UCSD-AML1 (cell line): ENCODE results near the gene FUT6.

Experiments used
- DNase-seq: peaks from one replicate; lab custom pipeline; 2025; ENCODE audit not compliant: unreplicated experiment; lab: John Stamatoyannopoulos, UW

FUT6 gene

GRCh38 chr19:5806905-5807304, 32.6 kb downstream of the FUT6 start:
- no peak for DNase-seq

DNA sequence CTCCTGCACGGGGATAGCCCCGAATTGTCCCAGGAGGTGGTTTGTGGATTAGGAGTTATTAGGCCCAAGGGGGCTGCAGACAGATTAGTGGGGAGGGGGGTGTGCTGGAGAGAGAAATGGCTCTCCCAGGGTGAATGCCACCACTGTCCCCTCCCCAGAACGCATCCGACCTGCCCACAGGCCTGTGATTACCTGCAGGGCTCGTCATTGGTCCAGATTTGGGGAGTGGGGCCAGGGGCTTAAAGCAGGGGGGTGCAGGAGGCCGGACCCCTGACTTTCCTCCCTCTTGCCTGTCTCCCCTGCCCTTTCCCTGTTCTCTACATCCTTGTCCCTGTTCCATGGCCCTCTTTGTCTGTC, 33.4 kb downstream of the FUT6 start:
- no peak for DNase-seq

GRCh38 chr19:5805462-5806132, 33.9 kb downstream of the FUT6 start:
- DNase-seq: peak; percentile 69

GRCh38 chr19:5804516-5805461, 34.7 kb downstream of the FUT6 start, which contains the start of gene NRTN:
NRTN (plus strand) TSS chr19:5805067; CDS start chr19:5824166, 19,099 bp downstream.
- no peak for DNase-seq

GRCh38 chr19:5803752-5804515, 35.6 kb downstream of the FUT6 start:
- peak; percentile 94 for DNase-seq

GRCh38 chr19:5803441-5803751, 36.1 kb downstream of the FUT6 start:
- no peak for DNase-seq

DNA sequence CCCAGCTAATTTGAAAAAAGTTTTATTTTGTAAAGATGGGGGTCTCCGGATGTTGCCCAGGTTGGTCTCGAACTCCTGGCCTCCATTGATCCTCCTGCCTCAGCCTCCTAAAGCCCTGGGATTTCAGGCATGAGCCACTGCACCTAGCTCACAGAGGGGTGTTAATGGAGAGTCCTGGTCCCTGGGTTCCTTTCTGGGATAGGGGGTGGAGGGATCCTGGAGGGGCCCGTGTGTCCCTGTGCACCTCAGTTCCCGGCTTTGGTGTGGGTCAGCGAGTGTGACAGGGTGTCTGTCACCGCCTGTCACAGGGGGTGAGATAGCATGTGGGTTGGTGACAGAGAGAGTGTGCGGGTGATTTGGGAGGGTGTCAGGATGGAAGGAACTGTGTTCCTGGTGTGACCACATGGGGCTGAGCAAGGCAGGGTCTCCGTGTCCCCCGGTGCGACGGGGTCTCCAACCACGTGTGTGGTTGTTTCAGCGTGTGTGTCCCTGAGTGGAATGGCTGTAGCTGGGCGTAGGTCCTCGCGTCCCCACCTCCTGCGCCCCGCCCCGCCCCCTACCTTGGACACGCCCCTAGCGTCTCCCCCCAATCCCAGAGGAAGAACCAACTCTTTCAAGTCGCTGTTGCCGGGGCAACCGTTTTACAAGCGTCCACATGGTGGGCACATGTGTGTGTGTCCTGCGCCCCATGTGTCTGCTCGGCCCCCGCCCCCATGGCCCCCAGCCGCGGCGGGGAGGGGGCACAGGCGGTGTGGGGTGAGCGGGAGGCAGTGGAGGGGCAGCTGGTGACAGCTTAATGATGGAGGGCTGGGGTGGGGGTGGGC, 37.5 kb downstream of the FUT6 start:
- DNase-seq: no peak

GRCh38 chr19:5800361-5801270, 38.9 kb downstream of the FUT6 start:
- DNase-seq: no peak

GRCh38 chr19:5799247-5800241, 40.0 kb downstream of the FUT6 start:
- DNase-seq: peak; percentile 76

DNA sequence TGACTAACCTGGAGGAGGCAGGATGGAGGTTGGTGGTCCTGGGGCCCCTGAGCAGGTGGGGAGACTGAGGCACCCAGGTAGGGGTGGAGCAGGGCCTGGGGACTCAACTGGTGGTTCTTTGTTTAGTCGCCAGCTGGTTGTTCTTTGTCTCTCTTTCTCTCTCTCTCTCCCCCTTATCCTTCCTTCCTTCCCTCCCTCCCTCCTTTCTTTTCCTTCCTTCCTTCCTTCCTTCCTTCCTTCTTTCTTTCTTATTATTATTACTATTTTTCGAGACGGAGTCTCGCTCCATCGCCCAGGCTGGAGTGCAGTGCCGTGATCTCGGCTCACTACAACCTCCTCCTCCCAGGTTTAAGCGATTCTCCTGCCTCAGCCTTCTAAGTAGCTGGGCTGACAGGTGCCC, 41.3 kb downstream of the FUT6 start:
- no peak for DNase-seq

DNA sequence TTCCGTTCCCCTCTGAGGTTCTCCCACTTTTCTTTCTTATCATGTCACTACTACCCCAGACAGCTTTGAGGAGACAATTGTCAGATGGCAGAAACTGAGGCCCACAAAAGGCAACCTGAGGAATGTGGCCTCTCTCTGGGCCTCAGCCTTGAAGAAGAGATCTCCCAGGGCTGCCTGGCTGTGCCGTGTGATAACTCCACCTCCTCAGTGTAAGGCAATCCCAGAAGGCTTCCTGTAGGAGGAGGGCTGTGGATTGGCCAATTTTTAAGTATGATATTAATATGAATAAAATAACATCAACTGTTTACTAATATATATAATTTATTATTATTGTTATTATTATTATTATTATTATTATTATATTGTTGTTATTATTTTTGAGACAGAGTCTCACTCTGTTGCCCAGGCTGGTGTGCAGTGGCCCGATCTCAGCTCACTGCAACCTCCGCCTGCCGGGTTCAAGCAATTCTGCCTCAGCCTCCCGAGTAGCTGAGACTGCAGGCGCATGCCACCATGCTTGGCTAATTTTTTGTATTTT, 44.1 kb downstream of the FUT6 start:
- DNase-seq: no peak

- DNase-seq: no peak
Measured at GRCh38 chr19:5793188-5793587, 46.3 kb downstream of the FUT6 start.

DNA sequence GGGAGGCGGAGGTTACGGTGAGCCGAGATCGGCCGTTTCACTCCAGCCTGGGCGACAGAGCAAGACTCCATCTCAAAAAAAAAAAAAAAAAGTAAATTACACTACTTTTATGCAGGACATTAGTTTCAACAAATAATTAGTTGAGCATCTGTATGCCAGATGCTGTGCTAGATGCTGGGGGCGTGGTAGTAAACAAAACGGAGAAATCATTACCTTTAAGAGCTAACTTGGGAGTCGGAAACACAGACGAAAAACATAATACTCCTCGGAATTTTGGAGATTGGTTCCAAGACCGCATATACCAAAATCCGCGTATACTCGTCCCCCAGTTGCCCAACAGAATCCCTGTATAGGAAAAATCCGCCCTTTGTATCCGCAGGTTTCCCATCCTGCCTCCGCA, 47.3 kb downstream of the FUT6 start:
- no peak for DNase-seq

DNA sequence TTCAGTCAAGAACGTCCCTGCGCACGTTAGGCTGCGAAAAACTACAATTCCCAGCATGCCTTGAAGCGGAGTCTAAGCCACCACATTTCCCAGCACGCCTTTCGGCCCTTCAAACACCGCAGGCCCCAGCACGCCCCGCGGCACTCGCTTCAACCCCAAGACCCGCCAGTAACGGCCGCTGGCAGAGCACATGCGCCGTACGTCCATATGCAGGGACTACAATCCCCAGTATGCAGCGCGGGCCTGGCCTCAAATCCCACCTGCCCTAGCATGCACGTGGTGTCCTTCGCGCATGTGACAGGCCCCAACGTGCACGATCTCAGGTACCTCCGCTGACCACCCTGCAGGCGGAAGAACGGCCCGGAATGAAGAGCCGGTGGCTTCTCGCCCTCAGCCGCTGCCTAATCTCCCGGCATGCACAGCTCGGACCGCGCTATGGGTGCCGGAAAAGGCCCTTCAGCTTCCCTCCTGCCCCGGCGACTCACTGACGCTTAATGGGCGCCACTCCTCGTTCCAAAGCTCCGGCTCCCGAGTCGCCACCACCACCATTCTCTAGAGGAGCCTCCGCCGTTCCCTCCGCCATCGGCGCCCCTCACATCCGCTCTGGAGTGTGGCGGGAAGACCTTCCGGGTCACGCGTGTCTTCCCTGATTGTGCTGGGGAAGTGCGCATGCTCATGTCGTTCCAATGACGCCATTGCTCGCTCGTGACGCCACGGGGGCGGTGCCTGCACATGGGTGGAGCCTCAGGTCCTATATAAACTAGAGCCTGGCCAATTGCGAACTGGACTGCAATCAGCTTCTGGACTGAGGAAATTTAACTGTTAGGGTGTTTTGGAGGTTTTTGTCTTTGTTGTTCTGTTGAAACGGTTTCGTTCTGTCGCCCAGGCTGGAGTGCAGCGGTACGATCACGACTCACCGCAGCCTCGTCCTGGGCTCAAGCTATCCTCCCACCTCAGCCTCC, 48.7 kb downstream of the FUT6 start, which contains the start of gene DUS3L:
Gene DUS3L (minus strand): TSS at position 605 of the 962 bp plus-strand sequence. CDS start 22 bp downstream, at position 583.
- DNase-seq: peak; percentile 98

DNA sequence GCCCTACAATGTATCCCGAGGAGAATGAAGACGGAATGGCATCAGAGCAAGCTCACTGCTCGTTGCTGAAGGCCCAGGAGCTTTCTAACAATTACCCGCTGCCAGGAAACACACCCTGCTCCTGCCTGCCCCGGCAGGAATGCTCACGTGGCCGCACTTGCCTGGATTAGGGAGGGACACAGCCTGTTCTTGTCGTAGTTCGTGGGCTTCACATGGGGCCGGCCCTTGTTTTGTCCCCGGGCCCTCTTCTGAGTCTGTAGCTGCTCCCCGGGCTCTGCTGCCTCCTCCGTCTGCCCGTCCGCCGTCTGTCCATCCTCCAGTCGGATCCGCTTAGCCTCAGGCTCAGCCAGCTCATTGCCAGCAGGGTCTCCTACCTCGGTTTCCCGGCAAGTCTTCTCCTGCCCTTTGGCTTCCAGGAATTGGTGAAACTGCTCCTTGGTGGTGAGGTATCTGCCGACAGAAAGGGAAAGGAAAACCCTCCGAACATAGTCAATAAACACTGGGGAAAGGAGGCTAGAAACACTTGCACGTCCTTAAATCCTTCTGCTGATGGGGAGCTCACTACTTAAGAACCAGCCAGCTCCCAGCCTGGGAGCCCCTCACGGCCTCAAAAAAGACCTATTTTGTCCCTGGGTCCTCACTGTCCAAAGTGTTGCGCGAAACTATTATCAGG, 49.5 kb downstream of the FUT6 start:
- DNase-seq: no peak

DNA sequence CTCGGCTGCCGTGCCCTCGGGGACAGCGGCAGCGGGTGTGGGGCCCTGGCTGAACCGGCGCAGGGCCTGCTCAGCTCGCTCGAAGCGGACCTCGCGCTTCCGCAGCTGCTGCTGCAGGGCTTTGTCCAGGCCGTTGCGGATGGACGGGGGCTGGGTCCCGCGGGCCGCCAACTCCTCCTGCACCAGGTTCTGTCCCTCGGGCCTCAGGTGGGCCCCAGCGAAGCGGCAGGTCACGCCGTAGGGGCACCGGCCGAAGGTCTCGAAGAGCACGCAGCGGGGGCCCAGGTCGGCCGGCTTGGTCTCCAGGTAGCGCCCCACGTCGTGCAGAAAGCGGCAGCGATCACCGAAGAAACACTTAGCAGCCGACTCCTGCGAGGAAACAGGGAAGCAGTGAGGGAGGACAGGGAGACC, 50.1 kb downstream of the FUT6 start:
- no peak for DNase-seq
